Loucy (cell line): ENCODE data around the gene CHST10.

Experiments
- EZH2phosphoT487 ChIP-seq: fragments of 200-600 bp; IDR thresholded peaks from 2 replicates; pipeline ENCODE4 v1.6.1; 2018; ENCODE audit warnings: antibody characterized with exemption, mild to moderate bottlenecking, moderate library complexity, borderline replicate concordance
- TF ChIP-seq, protein P1 (sequence below): fragments of 200-600 bp; sonication (generic); conservative IDR thresholded peaks from 2 replicates; pipeline ENCODE4 v1.5.1; 2014; ENCODE audit warnings: mild to moderate bottlenecking, antibody characterized with exemption, low read length

DNA sequence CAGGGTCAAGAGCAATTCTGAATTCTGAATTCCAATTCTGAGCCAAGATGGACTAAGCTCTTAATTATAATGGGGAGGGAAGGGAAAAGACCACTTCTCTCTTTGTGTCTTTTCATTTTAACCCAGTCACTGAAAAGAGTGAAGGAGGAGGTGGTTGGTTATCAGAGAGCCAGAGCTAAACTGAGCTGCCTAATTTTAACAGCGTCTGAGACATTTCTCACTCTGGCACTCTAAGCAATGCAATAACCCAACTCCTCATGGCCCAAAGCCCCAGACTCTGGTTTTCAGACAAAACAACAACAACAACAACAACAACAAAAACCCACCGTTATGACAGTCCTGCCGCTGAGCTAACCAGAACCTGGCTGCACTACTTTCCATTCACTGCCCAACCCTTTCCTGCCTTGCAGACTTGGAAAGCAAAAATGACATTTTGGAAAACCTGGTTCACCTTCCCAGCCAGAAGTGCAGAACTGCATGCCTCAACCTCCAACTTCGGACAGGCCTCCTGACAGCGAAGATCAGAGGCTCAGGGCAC is 1.0 kb downstream of the CHST10 start:
- TF ChIP-seq, protein P1, sequence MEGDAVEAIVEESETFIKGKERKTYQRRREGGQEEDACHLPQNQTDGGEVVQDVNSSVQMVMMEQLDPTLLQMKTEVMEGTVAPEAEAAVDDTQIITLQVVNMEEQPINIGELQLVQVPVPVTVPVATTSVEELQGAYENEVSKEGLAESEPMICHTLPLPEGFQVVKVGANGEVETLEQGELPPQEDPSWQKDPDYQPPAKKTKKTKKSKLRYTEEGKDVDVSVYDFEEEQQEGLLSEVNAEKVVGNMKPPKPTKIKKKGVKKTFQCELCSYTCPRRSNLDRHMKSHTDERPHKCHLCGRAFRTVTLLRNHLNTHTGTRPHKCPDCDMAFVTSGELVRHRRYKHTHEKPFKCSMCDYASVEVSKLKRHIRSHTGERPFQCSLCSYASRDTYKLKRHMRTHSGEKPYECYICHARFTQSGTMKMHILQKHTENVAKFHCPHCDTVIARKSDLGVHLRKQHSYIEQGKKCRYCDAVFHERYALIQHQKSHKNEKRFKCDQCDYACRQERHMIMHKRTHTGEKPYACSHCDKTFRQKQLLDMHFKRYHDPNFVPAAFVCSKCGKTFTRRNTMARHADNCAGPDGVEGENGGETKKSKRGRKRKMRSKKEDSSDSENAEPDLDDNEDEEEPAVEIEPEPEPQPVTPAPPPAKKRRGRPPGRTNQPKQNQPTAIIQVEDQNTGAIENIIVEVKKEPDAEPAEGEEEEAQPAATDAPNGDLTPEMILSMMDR = no peak
- no peak for TF ChIP-seq EZH2phosphoT487
